OCI-LY1 (cell line): ENCODE data around the gene PRKACA.

ENCODE experiments used
- H2AFZ ChIP-seq: fragments of 200-600 bp; sonication (generic), shearing (Covaris generic); 2 replicates; pipeline ENCODE4 v1.6.0; 2014; ENCODE audit warnings: antibody characterized with exemption, mild to moderate bottlenecking, low read length
- H3F3A ChIP-seq: fragments of 200-600 bp; sonication (generic), shearing (Covaris generic); 2 replicates; pipeline ENCODE4 v1.6.0; 2014; ENCODE audit warnings: mild to moderate bottlenecking, antibody characterized with exemption, low read length, moderate library complexity; ENCODE audit not compliant: insufficient read depth
- H3K27ac ChIP-seq: fragments of 200-600 bp; sonication (generic); 2 replicates; pipeline ENCODE4 v1.5.1; 2014; ENCODE audit warnings: low read length, mixed run types, mild to moderate bottlenecking, low read depth; ENCODE audit not compliant: poor library complexity, severe bottlenecking
- H3K27me3 ChIP-seq: fragments of 200-600 bp; sonication (generic); 2 replicates; pipeline ENCODE4 v1.6.0; 2014; ENCODE audit warnings: antibody characterized with exemption, mild to moderate bottlenecking, low read length, moderate library complexity; ENCODE audit not compliant: insufficient read depth
- H3K36me3 ChIP-seq: fragments of 200-600 bp; sonication (generic); 2 replicates; pipeline ENCODE4 v1.6.1; 2014; ENCODE audit warnings: mild to moderate bottlenecking, antibody characterized with exemption, low read length, moderate library complexity, mixed read lengths; ENCODE audit not compliant: insufficient read depth
- H3K4me1 ChIP-seq: fragments of 200-600 bp; sonication (generic); 2 replicates; pipeline ENCODE4 v1.5.1; 2014; ENCODE audit warnings: mild to moderate bottlenecking, low read length, moderate library complexity; ENCODE audit not compliant: insufficient read depth, severe bottlenecking
- H3K4me2 ChIP-seq: fragments of 200-600 bp; sonication (generic), shearing (Covaris generic); 2 replicates; pipeline ENCODE4 v1.6.1; 2014; ENCODE audit warnings: low read length
- H3K4me3 ChIP-seq: fragments of 200-600 bp; sonication (generic); 2 replicates; pipeline ENCODE4 v1.5.1; 2014; ENCODE audit warnings: low read length, low read depth, mild to moderate bottlenecking, mixed read lengths; ENCODE audit not compliant: poor library complexity, severe bottlenecking
- H3K79me2 ChIP-seq: fragments of 200-600 bp; shearing (Covaris generic); 2 replicates; pipeline ENCODE4 v1.6.1; 2016; ENCODE audit warnings: mixed run types, low read length, mixed read lengths; ENCODE audit not compliant: insufficient read depth
- H3K9ac ChIP-seq: fragments of 200-600 bp; sonication (generic), shearing (Covaris generic); 2 replicates; pipeline ENCODE4 v1.6.1; 2014; ENCODE audit warnings: mild to moderate bottlenecking, low read length, mixed read lengths
- H3K9me2 ChIP-seq: fragments of 200-600 bp; sonication (generic), shearing (Covaris generic); 2 replicates; pipeline ENCODE4 v1.6.1; 2014; ENCODE audit warnings: low read depth, mild to moderate bottlenecking, low read length, mixed read lengths
- H3K9me3 ChIP-seq: fragments of 200-600 bp; shearing (Covaris generic); 2 replicates; pipeline ENCODE4 v1.6.1; 2014; ENCODE audit warnings: low read length, mixed read lengths
- H4K20me1 ChIP-seq: fragments of 200-600 bp; sonication (generic), shearing (Covaris generic); 2 replicates; pipeline ENCODE4 v1.6.0; 2016; ENCODE audit warnings: mild to moderate bottlenecking, low read length; ENCODE audit not compliant: insufficient read depth
- EZH2 ChIP-seq: fragments of 200-600 bp; sonication (generic), shearing (Covaris generic); IDR thresholded peaks from 2 replicates; pipeline ENCODE4 v1.8.0; 2017; ENCODE audit warnings: borderline replicate concordance, mixed run types, mild to moderate bottlenecking, antibody characterized with exemption, low read length, moderate library complexity, mixed read lengths
- TF ChIP-seq, protein P1 (sequence below): fragments of 200-600 bp; sonication (generic), shearing (Covaris generic); IDR thresholded peaks from 2 replicates; pipeline ENCODE4 v1.5.1; 2017; ENCODE audit warnings: mild to moderate bottlenecking, antibody characterized with exemption, low read length, moderate library complexity, mixed read lengths

The PRKACA gene

DNA sequence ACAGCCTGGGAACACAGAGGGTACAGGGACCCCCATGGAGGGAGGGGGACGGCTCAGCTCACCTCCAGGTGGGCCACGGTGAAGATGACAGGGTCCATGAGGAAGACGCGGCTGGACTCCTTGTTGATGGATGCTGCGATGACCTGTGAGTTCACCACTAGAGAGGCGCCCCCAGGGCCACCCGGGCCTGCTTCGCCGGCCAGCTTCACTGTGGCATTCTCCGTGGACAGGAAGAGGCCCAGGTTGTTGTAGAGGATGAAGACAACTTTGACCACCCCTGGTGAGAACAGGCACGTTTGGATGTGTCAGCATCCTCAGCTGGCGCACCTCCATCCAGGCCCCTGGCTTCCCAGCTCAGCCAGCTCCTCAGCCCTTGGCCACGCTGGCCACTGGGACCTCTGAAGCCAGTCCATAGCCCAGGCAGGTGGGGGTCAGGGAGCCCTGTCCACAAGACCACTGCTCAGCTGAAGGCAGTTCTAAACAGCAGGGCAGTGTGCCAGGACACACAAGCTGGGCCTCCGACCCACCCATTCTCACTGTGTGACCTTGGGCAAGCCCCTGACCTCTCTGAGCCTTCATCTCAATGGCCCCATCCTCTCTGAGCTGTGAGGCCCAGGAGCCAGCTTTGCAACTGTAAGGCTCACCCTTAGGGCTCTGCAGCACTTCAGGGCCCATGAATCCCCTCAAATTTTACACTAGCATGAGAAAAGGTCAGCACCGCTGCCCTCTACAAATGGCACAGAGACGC is 40.9 kb upstream of the PRKACA start:
- Histone ChIP-seq H3K36me3 (no peaks in the 10 kb centered on the region), H3K27ac (no peak overlapping the region)

DNA sequence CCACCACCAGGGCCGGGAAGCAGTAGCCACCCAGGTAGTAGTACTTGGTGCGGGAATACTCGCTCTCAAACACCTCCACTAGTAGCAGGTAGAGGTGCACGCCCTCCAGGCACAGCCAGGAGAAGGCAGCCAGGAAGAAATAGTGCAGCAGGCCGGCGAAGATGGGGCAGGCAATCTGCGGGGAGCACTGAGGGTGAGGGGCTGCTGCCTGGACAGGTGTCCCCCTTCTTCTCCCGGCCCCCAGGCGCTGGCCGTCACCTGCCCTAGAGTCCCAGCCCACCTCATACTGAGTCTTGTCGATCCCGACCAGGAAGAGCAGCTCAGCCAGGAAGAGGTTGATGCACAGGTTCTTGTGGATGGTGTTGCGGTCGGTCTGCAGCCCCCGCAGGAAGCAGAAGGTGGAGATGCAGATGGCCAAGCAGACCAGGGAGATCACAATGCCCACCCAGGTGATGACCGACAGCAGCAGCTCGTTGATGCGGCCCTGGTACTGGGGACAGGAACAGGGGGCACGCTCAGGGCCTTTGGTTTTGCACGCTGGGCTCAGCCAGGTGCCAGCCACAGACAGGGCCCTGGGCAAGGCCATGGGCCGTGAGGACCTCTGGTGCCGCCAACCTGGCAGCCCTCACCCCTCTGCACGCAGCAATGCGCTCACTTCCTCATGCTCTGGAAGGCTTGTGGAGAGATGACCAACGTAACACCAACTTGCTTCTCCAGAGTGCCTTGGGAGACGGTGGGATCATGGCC is 39.6 kb upstream of the PRKACA start:
- Histone ChIP-seq H3K9ac (no peak overlapping the region), H3K36me3 (no peaks in the 10 kb centered on the region), H4K20me1 (no peaks in the 10 kb centered on the region), H3K27ac (no peak overlapping the region), H3K9me2 (no peaks in the 10 kb centered on the region), H3K4me1 (no peaks in the 10 kb centered on the region), H3K4me2 (no peak overlapping the region), H2AFZ (no peak overlapping the region), H3F3A (no peaks in the 10 kb centered on the region), H3K79me2 (no peaks in the 10 kb centered on the region), H3K9me3 (no peaks in the 10 kb centered on the region), H3K27me3 (no peaks in the 10 kb centered on the region), H3K4me3 (no peak overlapping the region)
- no peak for TF ChIP-seq EZH2
- TF ChIP-seq, protein P1, sequence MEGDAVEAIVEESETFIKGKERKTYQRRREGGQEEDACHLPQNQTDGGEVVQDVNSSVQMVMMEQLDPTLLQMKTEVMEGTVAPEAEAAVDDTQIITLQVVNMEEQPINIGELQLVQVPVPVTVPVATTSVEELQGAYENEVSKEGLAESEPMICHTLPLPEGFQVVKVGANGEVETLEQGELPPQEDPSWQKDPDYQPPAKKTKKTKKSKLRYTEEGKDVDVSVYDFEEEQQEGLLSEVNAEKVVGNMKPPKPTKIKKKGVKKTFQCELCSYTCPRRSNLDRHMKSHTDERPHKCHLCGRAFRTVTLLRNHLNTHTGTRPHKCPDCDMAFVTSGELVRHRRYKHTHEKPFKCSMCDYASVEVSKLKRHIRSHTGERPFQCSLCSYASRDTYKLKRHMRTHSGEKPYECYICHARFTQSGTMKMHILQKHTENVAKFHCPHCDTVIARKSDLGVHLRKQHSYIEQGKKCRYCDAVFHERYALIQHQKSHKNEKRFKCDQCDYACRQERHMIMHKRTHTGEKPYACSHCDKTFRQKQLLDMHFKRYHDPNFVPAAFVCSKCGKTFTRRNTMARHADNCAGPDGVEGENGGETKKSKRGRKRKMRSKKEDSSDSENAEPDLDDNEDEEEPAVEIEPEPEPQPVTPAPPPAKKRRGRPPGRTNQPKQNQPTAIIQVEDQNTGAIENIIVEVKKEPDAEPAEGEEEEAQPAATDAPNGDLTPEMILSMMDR, result no peak

More for the DNA sequence above, 40.9 kb upstream of the PRKACA start:
- no peaks in the 10 kb centered on the region for H3K79me2 ChIP-seq
- H3K4me2 ChIP-seq, result no peak overlapping the region
- no peaks in the 10 kb centered on the region for H3K27me3 ChIP-seq
- H3K9me3 ChIP-seq, result no peaks in the 10 kb centered on the region
- H3K9ac ChIP-seq, result no peak overlapping the region
- H2AFZ ChIP-seq, result no peak overlapping the region
- H3K4me1 ChIP-seq, result no peaks in the 10 kb centered on the region
- H4K20me1 ChIP-seq, result no peaks in the 10 kb centered on the region
- H3K9me2 ChIP-seq, result no peaks in the 10 kb centered on the region
- no peak overlapping the region for H3K4me3 ChIP-seq
- H3F3A ChIP-seq, result no peaks in the 10 kb centered on the region
- TF ChIP-seq, protein P1, result no peak
- no peak for TF ChIP-seq EZH2

DNA sequence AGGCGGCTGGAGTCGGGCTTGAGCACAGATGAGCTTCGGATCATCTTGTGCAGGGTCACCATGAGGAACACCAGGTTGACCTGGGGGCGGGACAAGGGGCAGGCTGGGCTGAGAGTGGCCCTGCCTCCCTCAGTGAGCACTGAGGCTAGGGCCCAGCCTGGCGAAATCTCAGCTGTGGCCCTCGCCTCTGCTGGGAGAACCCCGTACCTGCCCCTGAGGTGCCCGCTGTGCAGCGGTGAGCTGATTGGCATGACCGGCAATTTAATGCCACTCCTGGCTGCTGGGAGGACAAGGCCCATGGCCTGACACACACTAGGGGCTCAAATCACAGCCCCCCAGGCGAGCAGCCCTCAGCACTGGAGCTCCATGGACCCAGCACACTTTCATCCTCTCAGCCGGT is 38.6 kb upstream of the PRKACA start:
- H4K20me1 ChIP-seq, result no peaks in the 10 kb centered on the region
- no peaks in the 10 kb centered on the region for H3K9me3 ChIP-seq
- no peaks in the 10 kb centered on the region for H3K9me2 ChIP-seq
- H3K4me3 ChIP-seq, result no peak overlapping the region
- no peaks in the 10 kb centered on the region for H3K4me1 ChIP-seq
- H3K79me2 ChIP-seq, result no peaks in the 10 kb centered on the region
- H3F3A ChIP-seq, result no peaks in the 10 kb centered on the region
- H3K9ac ChIP-seq, result no peak overlapping the region
- H3K4me2 ChIP-seq, result no peak overlapping the region
- no peaks in the 10 kb centered on the region for H3K36me3 ChIP-seq
- no peaks in the 10 kb centered on the region for H3K27me3 ChIP-seq
- no peak for TF ChIP-seq EZH2
- TF ChIP-seq, protein P1, result no peak
- H3K27ac ChIP-seq, result no peak overlapping the region
- no peak overlapping the region for H2AFZ ChIP-seq
